Spleen (tissue), 13 donors: ENCODE data around the gene GGTLC2. TPM values are rescaled to one million over a fixed set of nuclear protein-coding genes. Genes with fewer than 3 reads are reported as not detected.
"Not testable (repeated sequence)": the region's sequence is repeated elsewhere in the genome, so short reads cannot be mapped to it uniquely, and the experiment has no call there.

Experiments
- DNase-seq: peaks from one replicate; pipeline ENCODE4 v3.0.0-alpha.2; 2020
- H3K27ac ChIP-seq, 8 donors: fragments of 200-600 bp; sonication (generic) in 7 of 8; 1 replicate in 4 of 8; 2 replicates in 4 of 8; pipeline versions ENCODE4 v1.5.0 to v1.8.0; 2016 to 2021; ENCODE audit warnings: inconsistent platforms in 4 of 8, mild to moderate bottlenecking in 4 of 8, moderate library complexity in 1 of 8
- H3K27me3 ChIP-seq, 7 donors: fragments of 200-600 bp; sonication (generic) in 6 of 7; replicated peaks in 1 of 7; 1 replicate in 4 of 7; 2 replicates in 3 of 7; pipeline versions ENCODE4 v1.5.0 to v1.8.0; 2016 to 2021; ENCODE audit warnings: inconsistent platforms in 3 of 7, mild to moderate bottlenecking in 1 of 7
- H3K36me3 ChIP-seq, 6 donors: fragments of 200-600 bp; sonication (generic) in 5 of 6; 1 replicate in 4 of 6; 2 replicates in 2 of 6; pipeline versions ENCODE4 v1.5.0 to v1.8.0; 2016 to 2021; ENCODE audit warnings: inconsistent platforms in 2 of 6
- H3K4me1 ChIP-seq, 6 donors: fragments of 200-600 bp; sonication (generic) in 5 of 6; 1 replicate in 3 of 6; 2 replicates in 3 of 6; pipeline versions ENCODE4 v1.5.0 to v1.8.0; 2016 to 2021; ENCODE audit warnings: inconsistent platforms in 3 of 6
- H3K4me3 ChIP-seq, 8 donors: fragments of 200-600 bp; sonication (generic) in 7 of 8; 1 replicate in 4 of 8; 2 replicates in 4 of 8; pipeline versions ENCODE4 v1.5.0 to v1.8.0; 2016 to 2021; ENCODE audit warnings: inconsistent platforms in 4 of 8, mild to moderate bottlenecking in 4 of 8, moderate library complexity in 2 of 8
- H3K9me3 ChIP-seq, 8 donors: fragments of 200-600 bp; sonication (generic) in 7 of 8; 1 replicate in 4 of 8; 2 replicates in 4 of 8; pipeline versions ENCODE4 v1.5.0 to v1.8.0; 2016 to 2021; ENCODE audit warnings: inconsistent platforms in 4 of 8
- CTCF ChIP-seq, 11 experiments: fragments of 200-600 bp in 7 of 11; fragments of 450-650 bp in 4 of 11; sonication (generic) in 4 of 11; IDR thresholded peaks in 8 of 11; conservative IDR thresholded peaks in 3 of 11; 1 replicate in 7 of 11; 2 replicates in 4 of 11; pipeline versions ENCODE4 v1.4.0 to v1.8.0; 2016 to 2021; ENCODE audit warnings: antibody characterized with exemption in 11 of 11, inconsistent platforms in 4 of 11, mild to moderate bottlenecking in 1 of 11
- POLR2A ChIP-seq, 3 donors: fragments of 450-650 bp; IDR thresholded peaks; one replicate each; pipeline ENCODE4 v1.5.1; 2017; ENCODE audit warnings: antibody characterized with exemption in 3 of 3, mild to moderate bottlenecking in 1 of 3
- POLR2AphosphoS5 ChIP-seq, 3 donors: sonication (generic); formaldehyde crosslinking; IDR thresholded peaks; one replicate each; pipeline ENCODE4 v1.5.1; 2017; ENCODE audit warnings: antibody characterized with exemption in 3 of 3
- WGBS, 5 donors: extraction: QIAGEN DNeasy Blood & Tissue Kit in 3 of 5; methylation state at CpG; one replicate each; pipeline versions ENCODE4 v1.1.5 to v1.1.7; 2013 to 2018; 5-methylcytosine and 5-hydroxymethylcytosine counted together
- intact Hi-C: fragments of 100-400 bp; cut with DNase I; formaldehyde crosslinking; loops from one replicate; pipeline ENCODE4 v1.15.0; 2023; ENCODE audit warnings: low total_unique reads
- long read RNA-seq, 2 donors: transcript quantifications; one replicate each; lab custom pipeline, GENCODE V29; 2026
- polyA plus RNA-seq, 3 donors: library from polyadenylated mRNA; stranded (reverse); fragments of 200-250 nt; gene quantifications; one replicate each; pipeline ENCODE4 v1.2.1, GENCODE V29; 2013
- total RNA-seq, 7 donors: library from RNA; depleted of rRNA in 3 of 7; stranded (reverse); fragments of >200 nt in 3 of 7; fragmentation: NEBNext Ultra II Directional in 4 of 7; extraction: Animal tissue kit (Norgen Biotek cat#: 25700) in 4 of 7; gene quantifications; one replicate each; pipeline versions ENCODE4 v1.1.0 to v1.2.1, GENCODE V29; 2016 to 2021
- donor health status: healthy with polysubstance abuse.
- donor health status: DM: no; HTN: no; CAD: no; lungs with moderate emphysema.
- donor health status: DM: no; HTN: no; CAD: no.
- donor health status: Bipolar disorder and iron deficiency.
- donor health status: healthy.
- donor health status: DM: no; HTN: no; CAD: no.
- donor health status: DM: yes; HTN: yes; CAD: no.

The GGTLC2 gene
- total RNA-seq (not detected), polyA plus RNA-seq (not detected)
- long read RNA-seq, donor 1: 0 reads
- long read RNA-seq, donor 2: 0 reads

GRCh38 chr22:22644314-22644713, at the start of gene GGTLC2:
GGTLC2 (plus strand) TSS chr22:22644614; CDS start chr22:22646346, 1,732 bp downstream.
- H3K36me3 ChIP-seq, intact Hi-C loops, H3K9me3 ChIP-seq, H3K27me3 ChIP-seq, H3K4me3 ChIP-seq, H3K4me1 ChIP-seq, H3K27ac ChIP-seq, DNase-seq: not testable (repeated sequence)
- no CpG with 5 or more reads among the region's 30 CpGs for WGBS, 5 donors

GRCh38 chr22:22595001-22595835, 49.2 kb upstream of the GGTLC2 start:
- Histone ChIP-seq H3K36me3 (no peaks in the 10 kb centered on the region), H3K27me3 (peaks cover 0 to 8% (median 0%) of the 10 kb centered on the region in 7 donors), H3K27ac (no peak overlapping the region), H3K4me1 (peaks cover 0 to 6% (median 0%) of the 10 kb centered on the region in 6 donors), H3K4me3 (no peak overlapping the region), H3K9me3 (no peaks in the 10 kb centered on the region)
- WGBS, 5 donors: 57 to 95% (median 80%) methylated on average over 4 to 5 of the region's 5 CpGs
- TF ChIP-seq POLR2A (IDR thresholded peaks at IDR 0.05) (no peak), CTCF (IDR thresholded peaks at IDR 0.05 in 8 of 11, conservative IDR thresholded peaks at IDR 0.05 in 3 of 11) (no peak), POLR2AphosphoS5 (IDR thresholded peaks at IDR 0.05) (no peak)
- intact Hi-C loops: loop anchor here (10.0 kb wide), 1 partner anchor 90 kb away; no protein-coding TSS in a partner anchor
- no peak for DNase-seq

- no peak for DNase-seq
- H3K36me3 ChIP-seq: no peaks in the 10 kb centered on the region
- peaks cover 0 to 8% (median 0%) of the 10 kb centered on the region in 7 donors for H3K27me3 ChIP-seq
- no peak overlapping the region for H3K27ac ChIP-seq
- WGBS, 5 donors: 62 to 79% (median 70%) methylated on average over 5 of the region's 5 CpGs
- H3K4me1 ChIP-seq: peaks cover 0 to 6% (median 0%) of the 10 kb centered on the region in 6 donors
- TF ChIP-seq CTCF (IDR thresholded peaks at IDR 0.05 in 8 of 11, conservative IDR thresholded peaks at IDR 0.05 in 3 of 11) (no peak), POLR2AphosphoS5 (IDR thresholded peaks at IDR 0.05) (no peak), POLR2A (IDR thresholded peaks at IDR 0.05) (no peak)
- intact Hi-C loops: loop anchor here (10.0 kb wide), 1 partner anchor 87 kb away; no protein-coding TSS in a partner anchor
- H3K9me3 ChIP-seq: no peaks in the 10 kb centered on the region
- no peak overlapping the region for H3K4me3 ChIP-seq
Observed at GRCh38 chr22:22598144-22598543, 46.3 kb upstream of the GGTLC2 start.

- Histone ChIP-seq H3K4me3 (no peak overlapping the region), H3K36me3 (no peaks in the 10 kb centered on the region), H3K27me3 (peaks cover 0 to 8% (median 0%) of the 10 kb centered on the region in 7 donors), H3K27ac (no peak overlapping the region), H3K9me3 (peaks cover 0 to 5% (median 0%) of the 10 kb centered on the region in 8 donors), H3K4me1 (peaks cover 0 to 11% (median 2%) of the 10 kb centered on the region in 6 donors)
- TF ChIP-seq CTCF (IDR thresholded peaks at IDR 0.05 in 8 of 11, conservative IDR thresholded peaks at IDR 0.05 in 3 of 11) (no peak), POLR2AphosphoS5 (IDR thresholded peaks at IDR 0.05) (no peak)
- no peak for DNase-seq
- 54 to 70% (median 57%) methylated on average over 3 of the region's 3 CpGs for WGBS, 5 donors
- intact Hi-C loops: loop anchor here (10.0 kb wide), 1 partner anchor 86 kb away; no protein-coding TSS in a partner anchor
Observed at GRCh38 chr22:22599248-22599647, 45.2 kb upstream of the GGTLC2 start.
